Peyer's patch (tissue), 4 donors: ENCODE measurements around the gene ARHGDIG.

Experiments
- CTCF ChIP-seq, 6 experiments: fragments of 450-650 bp in 4 of 6; fragments of 200-600 bp in 2 of 6; sonication (generic) in 1 of 6; IDR thresholded peaks; one replicate each; pipeline ENCODE4 v1.5.1; 2017 to 2019; ENCODE audit warnings: antibody characterized with exemption in 6 of 6, mild to moderate bottlenecking in 3 of 6, moderate library complexity in 1 of 6
- POLR2A ChIP-seq, 2 donors: fragments of 450-650 bp; IDR thresholded peaks; one replicate each; pipeline ENCODE4 v1.5.1; 2017; ENCODE audit warnings: antibody characterized with exemption in 2 of 2, mild to moderate bottlenecking in 2 of 2, moderate library complexity in 2 of 2

- TF ChIP-seq CTCF (IDR thresholded peaks at IDR 0.05) (no peak), POLR2A (IDR thresholded peaks at IDR 0.05) (no peak)
Observed at GRCh38 chr16:293043-293775, 12.8 kb downstream of the ARHGDIG start.
